Measurements from ENCODE around the gene EIF4E1B.
A peak's percentile ranks its signal among the peaks of the same experiment; 100 is the strongest.

Gene EIF4E1B

DNA sequence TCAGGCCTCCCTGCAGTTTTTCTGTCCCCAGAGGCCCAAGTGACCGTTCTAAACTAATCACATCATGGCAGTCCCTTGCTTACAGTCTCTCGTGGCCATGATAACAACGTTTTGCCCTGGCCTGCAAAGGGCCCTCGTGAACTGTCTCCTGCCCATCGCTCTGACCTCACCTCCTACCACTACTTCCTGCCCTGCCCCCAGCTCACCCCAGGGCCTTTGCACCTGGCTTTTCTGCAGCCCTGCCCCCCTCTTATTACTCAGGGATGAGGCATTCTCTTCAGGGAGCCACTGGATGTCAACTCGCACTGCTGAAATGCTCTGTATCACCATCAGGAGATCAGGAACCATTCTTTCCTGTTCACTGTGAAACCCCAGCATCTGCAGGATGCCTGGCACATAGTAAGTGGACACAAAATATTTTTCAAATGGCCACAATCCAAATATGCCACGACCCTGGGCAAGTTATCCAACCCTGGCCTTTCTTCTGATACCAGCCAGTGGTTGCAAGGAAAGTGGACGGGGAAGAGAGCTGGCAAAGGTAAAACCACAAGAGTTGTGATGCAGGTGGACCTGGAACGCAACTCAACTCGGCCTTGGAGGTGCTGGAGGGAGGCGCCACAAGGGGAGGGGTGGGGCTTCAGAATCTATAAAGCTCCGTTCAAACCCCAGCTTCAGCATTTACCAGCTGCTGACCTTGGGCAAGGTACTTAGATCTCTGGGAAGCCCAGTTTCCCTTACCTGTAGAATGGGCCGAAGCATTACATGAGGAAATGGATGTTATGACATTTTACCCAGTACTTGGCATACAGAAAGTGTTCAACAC is 1.9 kb upstream of the EIF4E1B start:
- DNase-seq: no peak

DNA sequence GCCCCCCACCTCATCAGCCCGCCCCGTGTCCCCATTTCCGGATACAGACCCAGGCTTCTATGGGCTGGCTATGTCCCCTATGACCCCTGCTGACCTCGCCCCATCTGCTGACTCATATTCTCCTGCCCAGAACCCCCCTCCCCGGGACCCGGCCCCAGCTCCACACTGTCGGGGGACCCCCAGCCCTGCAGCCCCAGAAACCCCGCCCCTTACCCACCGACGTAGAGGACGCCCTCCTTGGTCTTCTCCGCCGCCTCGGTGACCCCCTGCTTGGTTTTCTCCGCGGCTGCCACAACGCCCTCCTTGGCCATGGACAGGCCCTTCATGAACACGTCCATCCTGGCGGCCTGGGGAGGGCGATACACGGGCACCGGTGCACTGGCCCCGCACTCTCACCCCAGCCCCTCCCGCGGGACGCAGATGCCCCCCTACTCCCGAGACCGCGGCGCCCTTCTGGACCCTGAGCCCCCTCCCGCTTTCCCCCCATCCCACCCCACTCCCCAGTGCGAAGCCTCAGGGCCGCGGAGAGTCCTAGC is 1.1 kb upstream of the EIF4E1B start:
- no peak for DNase-seq

DNA sequence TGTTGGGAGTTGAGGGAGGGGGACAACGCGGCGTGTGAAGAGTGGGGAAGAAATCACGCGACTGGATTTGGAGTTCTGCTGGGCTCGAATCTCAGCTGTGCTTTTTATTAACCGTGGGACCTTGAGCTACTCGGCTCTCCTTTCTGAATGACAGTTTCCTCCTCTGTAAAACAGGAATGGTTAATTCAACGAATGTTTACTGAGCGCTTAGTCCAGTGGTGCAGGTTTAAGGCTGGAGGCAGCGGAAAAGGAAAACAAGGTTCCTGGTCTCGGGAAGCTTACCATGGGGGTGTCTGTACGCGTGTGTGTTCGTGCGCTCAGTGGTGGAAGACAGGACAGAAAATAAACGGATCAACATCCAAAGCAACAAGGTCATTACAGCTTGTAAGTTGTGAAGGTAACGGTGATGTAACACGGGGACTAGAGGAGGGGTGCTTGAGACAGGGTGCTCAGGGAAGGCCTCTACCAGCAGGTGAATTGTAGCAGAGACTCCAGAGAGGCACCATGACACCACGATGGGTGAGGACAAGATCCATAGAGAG is 277 bp downstream of the EIF4E1B start:
- no peak for DNase-seq

DNA sequence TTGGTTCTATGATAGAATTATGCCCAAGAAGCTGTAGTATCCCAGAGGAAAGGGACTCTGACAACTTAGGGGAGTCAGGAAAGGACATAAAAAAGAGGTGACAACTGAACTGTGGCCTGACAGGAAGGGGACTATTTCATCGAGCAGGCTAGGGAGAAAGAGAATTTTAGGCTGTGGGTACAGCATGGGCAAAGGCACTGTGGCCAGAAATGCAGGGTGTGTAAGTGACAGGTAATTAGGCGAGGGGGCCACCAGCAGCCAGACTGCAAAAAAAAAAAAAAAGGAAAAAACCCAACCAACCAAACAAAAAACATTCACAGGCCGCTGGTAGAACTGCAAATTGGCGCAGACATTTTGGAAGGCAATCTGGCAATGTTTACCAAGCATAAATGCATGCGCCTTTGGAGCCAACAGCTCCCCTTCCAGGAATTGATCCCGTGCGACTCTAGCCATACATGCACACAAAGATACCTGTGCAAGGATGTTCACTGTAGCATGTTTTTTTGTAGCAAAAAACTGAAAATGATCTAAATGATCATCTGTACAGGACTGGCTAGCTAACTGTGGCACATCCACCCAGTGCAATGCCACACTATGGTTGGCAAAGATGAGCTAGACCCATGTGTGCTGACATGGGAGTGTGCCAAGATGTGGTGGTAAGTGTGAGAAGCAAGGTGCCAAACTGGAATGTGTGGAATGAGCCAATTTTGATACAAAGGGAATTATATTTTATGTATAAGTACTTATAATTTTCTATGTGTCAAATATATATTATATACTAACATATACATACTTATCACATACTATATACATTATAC is 1.1 kb downstream of the EIF4E1B start:
- no peak for DNase-seq

DNA sequence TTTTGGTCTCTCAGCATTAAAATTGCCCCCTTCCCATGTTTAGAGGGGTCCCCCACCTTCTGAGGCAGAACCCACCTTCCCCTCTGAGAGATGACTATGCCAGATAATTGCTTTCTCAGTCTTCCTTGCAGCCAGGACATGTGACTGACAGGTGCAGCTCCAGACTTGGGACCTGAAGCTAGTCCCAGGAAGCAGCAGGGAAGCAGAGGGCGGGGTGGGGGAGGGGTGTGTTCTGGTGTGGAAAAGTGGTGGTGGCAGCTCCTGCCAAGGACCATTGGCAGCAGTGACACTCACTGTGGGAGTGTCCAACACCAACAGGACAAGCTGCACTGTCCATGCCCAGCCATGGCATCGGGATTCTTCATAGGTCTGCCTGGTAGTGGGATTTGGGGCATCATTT is 2.3 kb downstream of the EIF4E1B start:
- no peak for DNase-seq

DNA sequence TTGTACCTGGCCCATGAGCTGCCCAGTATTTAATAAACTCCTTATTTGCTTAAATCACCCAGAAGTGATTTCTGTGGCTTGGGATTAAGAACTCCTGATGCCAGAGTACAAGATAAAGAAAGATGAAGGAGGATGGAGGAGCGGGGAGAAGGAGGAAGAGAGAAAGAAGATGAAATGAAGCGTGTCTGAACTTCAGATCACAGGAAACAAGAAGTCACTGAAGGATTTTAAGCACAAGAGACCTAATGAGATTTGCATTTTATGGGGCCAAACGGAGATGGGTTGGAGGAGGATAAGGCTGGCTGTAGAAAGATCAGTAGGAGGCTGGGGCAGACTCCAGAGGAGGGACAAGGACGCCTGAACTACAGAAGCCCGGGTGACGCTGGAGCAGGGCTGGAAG is 3.1 kb downstream of the EIF4E1B start:
- no peak for DNase-seq

DNA sequence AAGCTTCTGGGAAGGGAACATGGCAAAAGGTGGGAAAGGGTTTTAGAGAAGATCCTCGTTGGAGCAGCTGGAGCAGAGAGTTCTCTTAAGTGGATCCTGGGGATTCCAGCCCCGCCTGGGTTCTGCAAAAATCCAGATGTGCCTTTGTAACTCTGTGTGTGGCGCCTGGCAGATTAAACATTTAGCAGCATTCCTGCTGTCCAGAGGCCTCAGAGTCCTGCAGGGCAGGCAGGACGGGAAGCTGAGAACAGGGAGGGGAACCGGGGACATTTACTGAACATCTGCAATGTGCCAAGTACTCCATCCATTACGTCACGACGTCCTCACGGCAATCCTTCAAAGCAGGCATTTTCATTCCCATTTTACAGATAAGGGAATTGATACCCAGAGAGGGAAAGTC is 6.0 kb downstream of the EIF4E1B start:
- DNase-seq: no peak

DNA sequence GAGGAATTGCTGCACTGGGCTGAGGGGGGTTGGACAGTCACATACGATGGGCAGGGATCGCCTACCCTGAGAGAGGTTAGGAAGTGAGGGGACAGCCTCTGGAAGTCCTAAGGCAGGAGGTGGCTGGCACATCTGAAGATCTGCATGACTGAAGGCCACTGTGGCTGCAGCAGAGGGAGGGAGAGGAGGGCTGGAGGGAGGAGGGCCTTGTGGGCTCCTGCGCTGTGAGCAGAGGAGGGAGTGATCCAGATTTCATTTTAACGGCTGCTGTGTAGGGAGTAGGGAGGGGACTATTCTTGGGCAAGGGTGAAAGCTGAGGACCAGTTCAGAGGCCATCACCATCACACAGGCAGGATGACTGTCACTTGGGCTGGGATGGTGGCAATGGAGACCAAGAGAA is 7.1 kb downstream of the EIF4E1B start:
- no peak for DNase-seq

DNA sequence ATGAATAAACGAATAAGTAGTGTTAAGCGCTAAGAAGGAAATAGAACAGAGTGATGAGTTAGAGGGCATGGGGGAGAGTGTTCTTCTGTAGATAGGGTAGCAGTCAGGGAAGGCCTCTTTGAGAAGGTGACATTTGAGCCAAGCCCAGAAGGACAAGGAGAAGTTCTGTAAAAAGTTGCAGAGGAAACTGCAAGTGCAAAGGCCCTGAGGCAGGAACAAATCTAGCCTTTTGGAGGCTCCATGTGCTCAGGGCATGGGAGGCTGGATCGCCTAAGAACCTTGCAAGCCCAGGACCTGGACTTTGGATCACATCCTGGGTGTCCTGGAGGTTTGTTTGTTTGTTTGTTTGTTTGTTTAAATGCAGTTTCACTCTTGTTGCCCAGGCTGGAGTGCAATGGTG is 8.0 kb downstream of the EIF4E1B start:
- DNase-seq: no peak

DNA sequence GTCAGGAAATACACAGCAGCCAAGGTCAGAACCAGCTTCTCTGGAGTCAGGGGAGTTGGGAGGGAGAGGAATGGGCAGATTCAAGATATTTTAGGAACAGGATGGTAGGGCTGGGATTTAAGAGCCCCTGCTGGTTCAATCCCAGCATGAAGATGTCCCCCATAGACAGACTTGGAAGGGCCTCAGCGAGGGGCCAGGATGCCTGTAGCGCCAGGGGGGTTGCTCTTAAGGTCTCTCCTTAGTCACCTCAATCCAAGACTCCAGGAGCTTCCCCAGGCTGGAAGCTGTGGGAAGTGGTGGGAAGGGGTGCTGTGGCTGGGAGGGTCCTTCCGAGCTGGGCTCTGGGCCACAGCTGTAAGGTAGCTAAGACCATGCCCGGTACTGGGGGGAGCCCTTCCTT is 8.7 kb downstream of the EIF4E1B start:
- no peak for DNase-seq

DNA sequence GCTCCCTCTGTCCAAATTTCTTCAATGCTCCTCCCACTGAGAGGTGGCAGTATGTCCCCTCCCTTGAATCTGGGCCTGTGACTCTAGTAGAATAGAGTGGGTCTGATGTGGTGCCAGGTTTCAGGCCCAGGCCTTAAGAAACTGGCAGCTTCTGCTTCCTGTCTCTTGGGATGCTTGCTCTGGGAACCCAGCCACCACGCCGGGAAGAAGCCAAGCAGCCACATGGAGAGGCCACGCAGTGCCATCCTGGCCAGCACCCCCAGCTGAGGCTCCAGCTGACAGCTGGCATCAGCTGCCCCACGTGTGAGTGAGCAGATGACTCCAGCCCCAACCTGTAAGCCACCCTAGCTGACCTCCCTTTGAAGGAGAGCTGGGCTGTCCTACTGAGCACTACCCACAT is 9.5 kb downstream of the EIF4E1B start:
- DNase-seq: no peak

DNA sequence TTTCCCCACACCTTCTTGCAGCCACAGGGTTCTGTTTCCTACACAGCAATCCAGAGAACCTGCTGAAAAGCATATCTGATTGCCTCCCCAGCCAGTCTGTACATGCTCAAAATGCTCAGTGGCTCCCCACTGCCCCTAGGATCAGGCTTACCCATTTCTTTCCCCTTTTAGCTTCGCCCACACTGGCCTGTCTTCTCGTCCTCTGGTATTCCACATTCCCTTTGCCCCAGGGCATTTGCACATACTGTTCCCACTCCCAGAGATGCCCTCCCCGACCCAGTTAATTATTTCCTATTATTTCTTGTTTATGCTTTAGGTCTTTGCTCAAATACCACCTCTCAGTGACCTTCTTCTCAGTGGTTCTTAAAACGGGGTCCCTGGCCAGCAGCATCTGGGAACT is 10.1 kb downstream of the EIF4E1B start:
- DNase-seq: no peak

DNA sequence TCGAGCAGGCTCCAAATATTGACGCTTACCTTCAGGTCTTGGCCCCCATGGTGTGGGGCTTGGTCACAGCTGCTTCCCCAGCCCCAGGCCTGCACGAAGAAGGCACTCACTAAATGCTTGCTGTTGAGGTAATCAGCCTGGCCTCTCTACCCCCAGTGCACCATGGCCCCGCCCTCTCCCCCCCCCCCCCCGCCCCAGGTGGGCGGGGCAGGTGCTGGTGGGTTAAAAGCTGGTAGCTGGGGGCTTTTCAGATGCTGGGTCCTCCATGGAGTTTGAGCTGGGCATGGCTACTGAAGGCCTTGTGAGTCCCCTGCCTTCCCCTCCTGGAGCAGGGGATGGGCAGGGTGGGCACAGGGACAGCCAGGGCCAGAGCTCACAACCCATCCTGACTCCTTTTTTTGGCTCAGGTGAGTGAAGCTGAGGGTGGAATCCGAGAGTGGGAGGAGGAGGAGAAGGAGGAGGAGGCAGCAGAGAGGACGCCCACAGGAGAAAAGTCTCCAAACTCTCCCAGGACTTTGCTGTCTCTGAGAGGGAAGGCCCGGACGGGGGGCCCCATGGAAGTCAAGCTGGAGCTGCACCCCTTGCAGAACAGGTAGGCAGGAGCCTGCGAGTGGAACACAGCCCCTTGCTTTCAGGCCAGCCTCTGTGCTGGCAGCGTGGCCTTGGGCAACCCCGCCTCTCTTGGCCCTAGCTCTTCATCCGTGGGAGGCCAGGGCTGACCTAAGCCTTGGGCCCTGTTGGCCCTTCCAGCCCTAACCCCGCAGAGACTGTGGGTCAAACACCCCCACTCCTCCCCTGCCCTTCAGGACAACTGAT is 12.4 kb downstream of the EIF4E1B start:
- no peak for DNase-seq

DNA sequence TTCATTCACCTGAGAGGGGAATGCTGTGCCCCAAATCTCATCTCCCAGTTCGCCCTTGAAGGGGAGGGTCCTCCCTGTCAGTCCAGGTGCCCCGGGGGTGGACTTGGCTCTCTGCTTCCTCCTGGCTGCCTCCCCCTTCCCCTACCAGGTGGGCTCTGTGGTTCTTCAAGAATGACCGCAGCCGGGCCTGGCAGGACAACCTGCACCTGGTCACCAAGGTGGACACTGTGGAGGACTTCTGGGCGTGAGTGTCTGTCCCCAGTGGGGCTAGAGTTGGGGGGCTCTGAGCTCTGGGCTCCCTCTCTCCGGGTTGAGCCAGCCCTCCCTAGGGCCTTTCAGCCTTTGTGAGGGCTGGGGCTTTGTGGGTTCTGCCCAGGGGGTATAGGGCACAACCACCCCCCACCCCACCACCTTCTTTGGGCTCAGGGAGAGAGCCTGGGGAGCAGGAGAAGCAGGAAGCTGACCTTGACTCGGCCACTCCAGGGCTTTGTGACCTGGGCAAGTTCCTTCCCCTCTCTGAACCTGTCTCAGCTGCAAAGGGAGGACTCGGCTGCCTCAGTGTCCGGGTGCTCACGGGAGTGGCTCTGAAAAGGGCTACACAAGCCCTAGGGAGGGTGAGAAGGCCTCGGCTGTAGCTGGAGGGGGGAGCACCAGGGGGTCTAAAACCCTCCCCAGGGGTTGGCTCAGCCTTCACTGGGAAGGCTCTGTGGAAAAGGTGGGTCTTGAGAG is 13.2 kb downstream of the EIF4E1B start:
- no peak for DNase-seq

DNA sequence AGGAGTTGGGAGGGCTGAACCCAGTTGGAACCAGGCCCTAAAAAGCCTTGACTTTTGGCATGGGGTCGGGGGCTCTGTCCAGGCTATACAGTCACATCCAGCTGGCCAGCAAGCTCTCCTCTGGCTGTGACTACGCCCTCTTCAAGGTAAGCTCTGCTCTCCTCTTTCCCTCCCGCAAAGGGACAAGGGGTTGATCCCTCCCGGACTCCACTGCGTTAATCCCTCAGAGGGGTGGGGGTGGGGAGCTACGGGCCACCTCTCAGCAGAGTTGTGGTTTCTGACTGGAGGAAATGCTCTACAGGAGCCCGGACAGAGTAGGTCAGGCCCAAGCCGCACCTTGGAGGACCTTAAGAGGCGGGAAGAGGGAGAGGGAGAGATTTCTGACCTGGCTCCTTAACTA is 13.8 kb downstream of the EIF4E1B start:
- no peak for DNase-seq

DNA sequence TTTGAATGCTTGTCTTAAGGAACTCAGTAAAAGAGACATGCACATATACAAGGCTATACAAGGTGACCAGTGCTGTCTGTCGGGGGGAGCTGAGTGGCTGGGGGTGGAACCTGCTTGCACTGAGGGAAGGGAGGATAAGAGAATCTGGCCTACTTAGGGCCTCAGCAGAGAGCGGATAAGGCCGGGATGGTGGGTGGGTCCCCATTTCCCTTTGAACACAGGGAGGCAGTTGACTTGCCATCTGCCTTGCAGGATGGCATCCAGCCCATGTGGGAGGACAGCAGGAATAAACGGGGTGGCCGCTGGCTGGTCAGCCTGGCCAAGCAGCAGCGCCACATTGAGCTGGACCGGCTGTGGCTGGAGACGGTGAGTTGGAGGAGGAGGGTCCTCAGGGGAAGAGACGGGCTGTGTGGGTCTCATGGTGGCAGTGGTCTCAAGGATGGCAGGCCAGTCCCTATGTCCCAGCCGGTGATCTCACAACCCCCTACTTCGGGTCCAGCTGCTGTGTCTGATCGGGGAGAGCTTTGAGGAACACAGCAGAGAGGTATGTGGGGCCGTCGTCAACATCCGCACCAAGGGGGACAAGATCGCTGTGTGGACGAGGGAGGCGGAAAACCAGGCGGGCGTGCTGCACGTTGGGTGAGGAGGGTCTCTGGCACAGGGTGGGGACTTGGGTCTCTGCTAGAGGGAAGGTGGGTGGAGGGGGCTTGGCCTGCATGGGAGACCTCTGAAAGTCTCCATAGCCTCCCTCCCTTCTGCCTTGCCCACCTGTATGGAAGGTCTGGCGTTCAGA is 14.6 kb downstream of the EIF4E1B start:
- DNase-seq: no peak

DNA sequence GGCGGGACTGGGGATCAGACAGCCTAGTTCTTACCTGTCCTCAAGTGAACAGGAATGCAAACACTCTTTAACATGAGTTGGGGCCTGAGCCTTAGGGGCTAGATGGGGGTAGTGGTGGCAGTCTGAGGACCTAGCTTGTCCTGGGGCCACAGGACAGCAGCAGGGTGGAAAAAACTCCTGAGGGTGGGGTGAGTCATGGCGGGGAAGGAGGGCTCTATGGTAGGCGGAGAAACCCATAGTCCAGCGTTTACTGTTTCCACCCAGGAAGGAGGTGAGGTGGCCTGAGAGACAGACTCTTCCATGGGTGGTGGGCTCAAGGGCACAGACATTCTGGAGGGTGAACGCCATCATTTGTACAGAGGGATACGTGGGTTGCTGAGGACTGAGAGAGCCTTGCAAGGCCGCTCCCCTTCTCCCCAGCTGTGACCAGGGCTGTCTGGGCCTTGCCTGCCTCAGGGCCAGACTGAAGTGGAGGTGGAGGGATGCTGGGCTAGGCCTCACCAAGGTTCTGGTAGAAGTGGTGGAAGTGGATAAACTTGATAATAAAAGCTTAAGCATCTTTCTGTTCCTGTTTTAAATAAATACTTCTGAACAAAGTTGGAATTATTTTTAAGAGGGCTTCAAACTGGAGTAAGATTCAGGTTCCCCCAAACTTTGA is 15.7 kb downstream of the EIF4E1B start:
- no peak for DNase-seq

DNA sequence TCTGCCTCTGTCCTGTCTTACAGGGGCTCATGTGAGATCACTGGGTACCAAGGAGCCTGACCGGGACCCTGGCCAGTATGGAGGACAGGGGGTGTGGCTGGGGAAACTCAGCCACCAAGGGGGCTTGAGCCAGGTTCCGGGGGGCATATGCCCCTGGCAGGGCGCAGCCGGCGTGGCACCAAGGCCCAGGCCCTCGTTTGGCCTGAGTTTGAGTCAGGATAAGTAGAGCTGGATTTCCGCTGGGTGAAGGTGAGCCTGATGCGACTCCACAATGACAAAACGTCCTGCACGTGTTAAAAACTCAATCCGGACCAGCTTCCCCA is 16.2 kb downstream of the EIF4E1B start:
- no peak for DNase-seq

DNA sequence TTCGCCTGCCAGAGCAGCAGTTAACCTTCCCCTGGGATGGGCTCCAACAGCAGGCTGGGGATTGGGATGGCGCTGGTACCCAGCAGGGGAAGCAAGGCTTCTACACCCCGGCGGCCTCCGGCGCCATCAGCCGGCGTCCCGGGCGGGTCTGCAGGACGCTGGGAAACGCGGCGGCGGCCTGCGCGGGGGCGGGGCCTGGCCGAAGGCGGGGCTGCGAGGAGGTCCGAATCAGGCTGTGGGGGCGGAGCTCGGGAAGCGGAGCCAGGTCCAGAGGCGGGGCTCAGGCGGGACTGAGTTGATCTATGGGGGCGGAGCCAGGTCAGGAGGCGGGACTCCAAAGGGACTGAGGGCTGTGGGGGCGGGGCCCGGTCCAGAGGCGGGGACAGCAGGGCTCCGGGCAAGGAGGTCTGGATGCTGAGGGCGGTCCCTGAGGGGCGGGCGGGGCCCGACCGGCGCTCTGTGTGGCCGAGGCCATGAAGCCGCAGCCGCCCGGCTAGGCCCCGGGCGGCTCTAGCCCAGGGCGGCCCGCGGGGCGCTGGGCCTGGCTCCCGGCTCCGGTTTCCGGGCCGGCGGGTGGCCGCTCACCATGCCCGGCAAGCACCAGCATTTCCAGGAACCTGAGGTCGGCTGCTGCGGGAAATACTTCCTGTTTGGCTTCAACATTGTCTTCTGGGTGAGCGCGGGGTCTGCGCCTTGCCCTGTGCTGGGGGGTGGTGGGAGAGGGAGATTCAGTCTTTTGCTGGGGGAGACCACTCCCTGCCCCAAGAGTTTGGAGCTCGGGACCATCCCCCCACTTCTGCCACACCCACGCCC is 16.8 kb downstream of the EIF4E1B start, which contains the start of gene TSPAN17:
Gene TSPAN17, plus strand, starts transcription at position 455 of the 813 bp plus-strand sequence. Its CDS starts 132 bp downstream, at position 587.
- DNase-seq: peak; percentile 99
